H1 (cell line): ENCODE measurements around the gene GIGYF2.

Source experiments
- CBX8 ChIP-seq: fragments of 300-800, 300-1000 bp; sonication (generic); IDR thresholded peaks from 2 replicates; pipeline ENCODE4 v1.7.1; 2016; ENCODE audit warnings: low read depth, low read length, borderline replicate concordance
- CREB1 ChIP-seq: IDR thresholded peaks from 2 replicates; pipeline ENCODE4 v1.6.1; 2012; ENCODE audit warnings: inconsistent platforms
- CTBP2 ChIP-seq: IDR thresholded peaks from 2 replicates; pipeline ENCODE4 v1.7.0; 2011; ENCODE audit warnings: borderline replicate concordance, mild to moderate bottlenecking, moderate library complexity, mixed read lengths, low read length; ENCODE audit not compliant: insufficient read depth, insufficient read length
- CTCF ChIP-seq, 3 experiments: IDR thresholded peaks; 1 replicate in 2 of 3; 2 replicates in 1 of 3; pipeline versions ENCODE4 v1.5.1 to v1.6.1; 2011; ENCODE audit warnings: low read length in 3 of 3, mild to moderate bottlenecking in 3 of 3, inconsistent platforms in 2 of 3, low read depth in 1 of 3, moderate library complexity in 1 of 3; ENCODE audit not compliant: insufficient read depth in 1 of 3; ENCODE audit errors: control extremely low read depth in 1 of 3
- EZH2 ChIP-seq: fragments of 200-600 bp; sonication (generic); IDR thresholded peaks from 2 replicates; pipeline ENCODE4 v1.7.1; 2012; ENCODE audit warnings: low read depth, mild to moderate bottlenecking, moderate library complexity, low read length, inconsistent platforms; ENCODE audit not compliant: severe bottlenecking
- POLR2AphosphoS5 ChIP-seq: IDR thresholded peaks from 2 replicates; pipeline ENCODE4 v1.6.1; 2011; ENCODE audit warnings: low read depth, low read length
- RFX5 ChIP-seq: IDR thresholded peaks from 2 replicates; pipeline ENCODE4 v1.6.1; 2011; ENCODE audit warnings: low read depth, low read length, improper control_type of control experiment, borderline replicate concordance
- TAF1 ChIP-seq: IDR thresholded peaks from 2 replicates; pipeline ENCODE4 v1.6.1; 2011; ENCODE audit warnings: mild to moderate bottlenecking, low read depth, low read length
- USF2 ChIP-seq: IDR thresholded peaks from 2 replicates; pipeline ENCODE4 v1.6.1; 2011; ENCODE audit warnings: low read length, improper control_type of control experiment

- TF ChIP-seq TAF1 = no peak
- no peak for TF ChIP-seq CTCF (IDR thresholded peaks at IDR 0.05; ENCODE audit: control extremely low read depth in 1 of 3, insufficient read depth in 1 of 3, low read depth in 1 of 3, low read length in 3 of 3)
- TF ChIP-seq CBX8 = no peak
- TF ChIP-seq CTBP2 = no peak
- TF ChIP-seq USF2 = no peak
- no peak for TF ChIP-seq EZH2
- TF ChIP-seq CREB1 = no peak
- TF ChIP-seq RFX5 = no peak
- no peak for TF ChIP-seq POLR2AphosphoS5
Observed at GRCh38 chr2:232874677-232875223, 177.6 kb downstream of the GIGYF2 start.
